ENCODE data around the gene NECTIN4. TPM values are rescaled to one million over a fixed set of nuclear protein-coding genes. Genes with fewer than 3 reads are reported as not detected.
A peak's percentile ranks its signal among the peaks of the same experiment; 100 is the strongest.

The NECTIN4 gene
- total RNA-seq, 1 donor: under 0.01 TPM

DNA sequence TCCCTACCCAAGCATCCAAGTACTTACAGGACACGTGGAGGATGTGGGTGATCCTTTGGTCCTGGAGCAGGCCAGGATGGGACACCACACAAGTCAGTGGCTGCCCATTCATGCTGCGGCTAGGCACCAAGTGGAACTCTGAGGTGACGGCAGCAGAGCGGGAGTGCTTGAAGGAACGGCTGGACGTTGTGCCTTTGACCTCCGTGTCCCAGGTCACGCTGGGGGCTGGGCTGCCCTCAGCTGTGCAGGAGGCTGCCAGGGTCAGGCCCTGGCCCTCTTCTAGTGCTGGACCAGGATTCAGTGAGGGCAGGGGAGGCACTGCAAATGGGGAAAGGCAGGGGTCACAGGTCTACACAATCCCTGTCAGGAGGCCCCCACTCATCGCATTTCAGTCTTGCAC lies 11.9 kb downstream of the NECTIN4 start:
- Histone ChIP-seq H3K4me1 (ENCODE audit: insufficient read depth, low read length) (peaks cover 10% of the 10 kb centered on the region), H3K27me3 (ENCODE audit: insufficient read depth, low read length) (no peaks in the 10 kb centered on the region), H3K36me3 (ENCODE audit: insufficient read depth, low read length) (no peaks in the 10 kb centered on the region), H2AFZ (ENCODE audit: low read length) (no peak overlapping the region), H4K20me1 (ENCODE audit: insufficient read depth, low read length) (no peaks in the 10 kb centered on the region), H3K79me2 (ENCODE audit: insufficient read depth, low read length) (no peaks in the 10 kb centered on the region), H3K4me2 (ENCODE audit: insufficient read depth, low read length) (no peak overlapping the region), H3K4me3 (ENCODE audit: insufficient read depth, low read length) (no peak overlapping the region), H3K27ac (ENCODE audit: low read depth, low read length) (no peak overlapping the region), H3K9me3 (ENCODE audit: low read depth, low read length) (no peaks in the 10 kb centered on the region)
- DNase-seq (ENCODE audit: insufficient read length, low spot score, missing footprints): no peak
- TF ChIP-seq CTCF (IDR thresholded peaks at IDR 0.05; ENCODE audit: extremely low read depth, low read depth, low read length): no peak

- Histone ChIP-seq H3K36me3 (ENCODE audit: insufficient read depth, low read length) (no peaks in the 10 kb centered on the region), H3K4me3 (ENCODE audit: insufficient read depth, low read length) (no peak overlapping the region), H3K27ac (ENCODE audit: low read depth, low read length) (no peak overlapping the region), H4K20me1 (ENCODE audit: insufficient read depth, low read length) (no peaks in the 10 kb centered on the region), H3K4me1 (ENCODE audit: insufficient read depth, low read length) (peaks cover 10% of the 10 kb centered on the region), H2AFZ (ENCODE audit: low read length) (no peak overlapping the region), H3K4me2 (ENCODE audit: insufficient read depth, low read length) (no peak overlapping the region), H3K27me3 (ENCODE audit: insufficient read depth, low read length) (no peaks in the 10 kb centered on the region), H3K9me3 (ENCODE audit: low read depth, low read length) (no peaks in the 10 kb centered on the region), H3K79me2 (ENCODE audit: insufficient read depth, low read length) (no peaks in the 10 kb centered on the region)
- DNase-seq (ENCODE audit: insufficient read length, low spot score, missing footprints): no peak
- no peak for TF ChIP-seq CTCF (IDR thresholded peaks at IDR 0.05; ENCODE audit: extremely low read depth, low read depth, low read length)
Measured at GRCh38 chr1:161076410-161076809, 12.9 kb downstream of the NECTIN4 start.

GRCh38 chr1:161074676-161075368 lies 14.5 kb downstream of the NECTIN4 start:
- Histone ChIP-seq H3K36me3 (ENCODE audit: insufficient read depth, low read length) (no peaks in the 10 kb centered on the region), H3K27ac (ENCODE audit: low read depth, low read length) (no peak overlapping the region), H3K79me2 (ENCODE audit: insufficient read depth, low read length) (no peaks in the 10 kb centered on the region), H3K9me3 (ENCODE audit: low read depth, low read length) (no peaks in the 10 kb centered on the region), H3K4me1 (ENCODE audit: insufficient read depth, low read length) (no peaks in the 10 kb centered on the region), H4K20me1 (ENCODE audit: insufficient read depth, low read length) (no peaks in the 10 kb centered on the region), H2AFZ (ENCODE audit: low read length) (peak overlapping the region; percentile 51), H3K4me3 (ENCODE audit: insufficient read depth, low read length) (no peak overlapping the region), H3K4me2 (ENCODE audit: insufficient read depth, low read length) (no peak overlapping the region), H3K27me3 (ENCODE audit: insufficient read depth, low read length) (no peaks in the 10 kb centered on the region)
- TF ChIP-seq CTCF (IDR thresholded peaks at IDR 0.05; ENCODE audit: extremely low read depth, low read depth, low read length): no peak
- DNase-seq (ENCODE audit: insufficient read length, low spot score, missing footprints): peak; percentile 62

DNA sequence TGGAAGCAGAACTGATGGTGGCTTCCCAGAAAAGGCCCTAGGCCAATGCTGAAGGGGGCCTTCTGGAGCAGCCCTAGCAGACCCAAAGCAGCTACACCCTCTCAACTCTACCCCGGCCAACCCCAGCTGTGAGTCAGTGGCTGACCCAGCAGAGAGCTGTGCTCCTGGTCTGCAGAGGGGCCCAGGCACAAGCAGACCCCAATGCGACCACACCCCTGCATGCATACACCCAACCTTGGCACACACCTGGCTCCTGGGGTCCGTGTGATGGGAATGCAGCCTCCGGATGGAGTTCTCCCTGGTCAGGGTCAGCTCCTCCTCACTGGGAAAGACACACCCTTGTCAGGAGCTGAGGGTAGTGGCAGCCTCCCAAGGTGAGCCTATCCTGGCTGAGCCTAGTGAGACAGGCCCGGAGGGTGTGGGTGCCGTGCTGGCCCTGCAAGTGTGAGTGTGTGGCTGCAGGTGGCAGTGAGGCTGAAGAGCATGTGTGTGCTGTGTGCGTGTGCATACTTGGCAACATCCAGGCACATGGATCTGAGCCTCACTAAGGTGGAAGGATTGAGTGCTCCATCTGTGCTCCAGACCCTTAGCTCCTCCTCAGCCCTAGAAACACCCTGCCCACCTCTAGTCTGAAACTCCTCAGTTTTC lies 15.8 kb downstream of the NECTIN4 start:
- Histone ChIP-seq H3K4me2 (ENCODE audit: insufficient read depth, low read length) (no peak overlapping the region), H4K20me1 (ENCODE audit: insufficient read depth, low read length) (no peaks in the 10 kb centered on the region), H3K4me3 (ENCODE audit: insufficient read depth, low read length) (no peak overlapping the region), H3K36me3 (ENCODE audit: insufficient read depth, low read length) (no peaks in the 10 kb centered on the region), H3K27me3 (ENCODE audit: insufficient read depth, low read length) (no peaks in the 10 kb centered on the region), H2AFZ (ENCODE audit: low read length) (no peak overlapping the region), H3K79me2 (ENCODE audit: insufficient read depth, low read length) (no peaks in the 10 kb centered on the region), H3K27ac (ENCODE audit: low read depth, low read length) (no peak overlapping the region), H3K4me1 (ENCODE audit: insufficient read depth, low read length) (no peaks in the 10 kb centered on the region), H3K9me3 (ENCODE audit: low read depth, low read length) (no peaks in the 10 kb centered on the region)
- no peak for TF ChIP-seq CTCF (IDR thresholded peaks at IDR 0.05; ENCODE audit: extremely low read depth, low read depth, low read length)
- no peak for DNase-seq (ENCODE audit: insufficient read length, low spot score, missing footprints)
